ENCODE results near the gene SLC22A5. TPM values are rescaled to one million over a fixed set of nuclear protein-coding genes. Genes with fewer than 3 reads are reported as not detected.

SLC22A5 gene
- total RNA-seq, 6 donors from 2014 or later: 7.9 to 22.0 (median 12.7) TPM

GRCh38 chr5:132383261-132383660 is 13.8 kb downstream of the SLC22A5 start:
- no peaks in the 10 kb centered on the region for H3K9me3 ChIP-seq
- H3K36me3 ChIP-seq: peaks cover 0 to 16% (median 5%) of the 10 kb centered on the region in 4 donors
- no peak overlapping the region for H3K4me3 ChIP-seq
- H3K27ac ChIP-seq: no peak overlapping the region
- WGBS, 2 donors: 94 to 100% methylated on average over 1 of the region's 1 CpG
- H3K27me3 ChIP-seq: no peaks in the 10 kb centered on the region
- TF ChIP-seq CTCF (IDR thresholded peaks at IDR 0.05): no peak
- no peak for TF ChIP-seq POLR2AphosphoS5 (IDR thresholded peaks at IDR 0.05)
- no peak for TF ChIP-seq POLR2A (IDR thresholded peaks at IDR 0.05)
- TF ChIP-seq EP300 (IDR thresholded peaks at IDR 0.05): no peak
- H3K4me1 ChIP-seq: peaks cover 27 to 31% (median 28%) of the 10 kb centered on the region in 4 donors
- ATAC-seq (ENCODE audit: low FRiP score in 2 of 2): no peak
- no peak for DNase-seq

- no peak overlapping the region for H3K27ac ChIP-seq
- peaks cover 34 to 39% (median 35%) of the 10 kb centered on the region in 4 donors for H3K4me1 ChIP-seq
- DNase-seq (no peak), ATAC-seq (ENCODE audit: low FRiP score in 2 of 2) (no peak)
- TF ChIP-seq CTCF (IDR thresholded peaks at IDR 0.05): no peak
- TF ChIP-seq EP300 (IDR thresholded peaks at IDR 0.05): no peak
- TF ChIP-seq POLR2AphosphoS5 (IDR thresholded peaks at IDR 0.05): no peak
- no peak for TF ChIP-seq POLR2A (IDR thresholded peaks at IDR 0.05)
- no peaks in the 10 kb centered on the region for H3K27me3 ChIP-seq
- no peaks in the 10 kb centered on the region for H3K9me3 ChIP-seq
- peaks cover 0 to 10% (median 5%) of the 10 kb centered on the region in 4 donors for H3K36me3 ChIP-seq
- H3K4me3 ChIP-seq: no peak overlapping the region
- WGBS, 2 donors: 89 to 95% methylated on average over 5 of the region's 5 CpGs
These were observed 14.5 kb downstream of the SLC22A5 start for GRCh38 chr5:132383984-132384383.

GRCh38 chr5:132384506-132385050 is 15.1 kb downstream of the SLC22A5 start:
- H3K27ac ChIP-seq: no peak overlapping the region
- H3K27me3 ChIP-seq: no peaks in the 10 kb centered on the region
- DNase-seq: no peak
- H3K9me3 ChIP-seq: no peaks in the 10 kb centered on the region
- TF ChIP-seq POLR2A (IDR thresholded peaks at IDR 0.05) (no peak), CTCF (IDR thresholded peaks at IDR 0.05) (no peak), POLR2AphosphoS5 (IDR thresholded peaks at IDR 0.05) (no peak), EP300 (IDR thresholded peaks at IDR 0.05) (no peak)
- peaks cover 40 to 45% (median 41%) of the 10 kb centered on the region in 4 donors for H3K4me1 ChIP-seq
- ATAC-seq (ENCODE audit: low FRiP score in 2 of 2): no peak
- WGBS, 2 donors: 89 to 94% methylated on average over 4 of the region's 4 CpGs
- peaks cover 0 to 6% (median 4%) of the 10 kb centered on the region in 4 donors for H3K36me3 ChIP-seq
- H3K4me3 ChIP-seq: no peak overlapping the region

- H3K4me3 ChIP-seq: no peak overlapping the region
- H3K27me3 ChIP-seq: no peaks in the 10 kb centered on the region
- no peaks in the 10 kb centered on the region for H3K9me3 ChIP-seq
- TF ChIP-seq POLR2A (IDR thresholded peaks at IDR 0.05) (no peak), CTCF (IDR thresholded peaks at IDR 0.05) (peak; percentile 69 to 85 (median 78))
- DNase-seq: peak; percentile 56 to 57
- H3K27ac ChIP-seq: peak overlapping the region in 3 of 4 donors; percentile 49 to 77 (median 56)
- H3K4me1 ChIP-seq: peaks cover 41 to 51% (median 46%) of the 10 kb centered on the region in 4 donors
- peaks cover 0 to 6% (median 2%) of the 10 kb centered on the region in 4 donors for H3K36me3 ChIP-seq
- 30 to 31% methylated on average over 9 of the region's 9 CpGs for WGBS, 2 donors
- peak; percentile 65 to 66 for ATAC-seq (ENCODE audit: low FRiP score in 2 of 2)
These were observed 16.0 kb downstream of the SLC22A5 start for GRCh38 chr5:132385326-132386105.

Measured in upper lobe of left lung (tissue), 6 donors.